HepG2 (cell line): Measurements from ENCODE around the gene LRSAM1. TPM values are rescaled to one million over a fixed set of nuclear protein-coding genes. Genes with fewer than 3 reads are reported as not detected.

Experiments used
- ARNT ChIP-seq: fragments of 450-650 bp; IDR thresholded peaks from 2 replicates; pipeline ENCODE4 v1.6.1; 2017
- ATM ChIP-seq: fragments of 450-650 bp; IDR thresholded peaks from 2 replicates; pipeline ENCODE4 v1.7.1; 2017; ENCODE audit warnings: mild to moderate bottlenecking, borderline replicate concordance
- CEBPZ ChIP-seq: IDR thresholded peaks from 2 replicates; pipeline ENCODE4 v1.6.1; 2012; ENCODE audit warnings: low read length, improper control_type of control experiment
- DMTF1 ChIP-seq: sonication (generic); formaldehyde crosslinking; IDR thresholded peaks from 2 replicates; pipeline ENCODE4 v1.4.0; 2020; ENCODE audit warnings: mild to moderate bottlenecking, missing genetic modification reagents
- ESRRA ChIP-seq: sonication (generic); formaldehyde crosslinking; IDR thresholded peaks from 2 replicates; pipeline ENCODE4 v1.5.1; 2020; ENCODE audit warnings: mild to moderate bottlenecking, low read depth, missing genetic modification reagents
- GRHL1 ChIP-seq: sonication (generic); formaldehyde crosslinking; conservative IDR thresholded peaks from 2 replicates; pipeline ENCODE4 v1.8.0; 2022; ENCODE audit warnings: missing genetic modification reagents
- MAFG ChIP-seq: sonication (generic); formaldehyde crosslinking; IDR thresholded peaks from 2 replicates; pipeline ENCODE4 v1.5.1; 2020; ENCODE audit warnings: mild to moderate bottlenecking, missing genetic modification reagents
- RAD51 ChIP-seq: fragments of 450-650 bp; IDR thresholded peaks from 2 replicates; pipeline ENCODE4 v1.6.1; 2016; ENCODE audit warnings: borderline replicate concordance
- RFXAP ChIP-seq: sonication (generic); formaldehyde crosslinking; IDR thresholded peaks from 2 replicates; pipeline ENCODE4 v1.4.0; 2020; ENCODE audit warnings: missing genetic modification reagents, borderline replicate concordance
- ZMYM3 ChIP-seq: sonication (generic); formaldehyde crosslinking; IDR thresholded peaks from 2 replicates; pipeline ENCODE4 v1.5.1; 2020; ENCODE audit warnings: mild to moderate bottlenecking, missing genetic modification reagents
- ZNF101 ChIP-seq: sonication (generic); formaldehyde crosslinking; IDR thresholded peaks from 2 replicates; pipeline ENCODE4 v1.4.0; 2020; ENCODE audit warnings: mild to moderate bottlenecking, low read depth, missing genetic modification reagents, borderline replicate concordance
- polyA plus RNA-seq, 8 experiments: library from polyadenylated mRNA; depleted of rRNA in 3 of 8; stranded (reverse) in 7 of 8; unstranded in 1 of 8; fragments of >200 nt; fragmentation: Illumina TruSeq in 4 of 8; extraction: Trizol in 4 of 8; gene quantifications; 2 replicates each; pipeline versions ENCODE4 v1.2.1 to v1.2.3, GENCODE V29; 2011 to 2016; ENCODE audit warnings: low read depth in 4 of 8, missing spikeins in 1 of 8, mixed read lengths in 1 of 8; ENCODE audit not compliant: insufficient read depth in 1 of 8
- total RNA-seq, 5 experiments: library from RNA; depleted of rRNA; stranded (reverse); fragments of >200 nt; fragmentation: Illumina TruSeq; extraction: Trizol; gene quantifications; 2 replicates each; pipeline ENCODE4 v1.2.3, GENCODE V29; 2016; ENCODE audit warnings: low read depth in 1 of 5
- TF ChIP-seq, protein P1 (sequence below): sonication (generic); formaldehyde crosslinking; IDR thresholded peaks from 2 replicates; pipeline ENCODE4 v1.4.0; 2020; ENCODE audit warnings: missing genetic modification reagents

Gene LRSAM1
- total and polyA plus RNA-seq, 2 of the 13 experiments (the other 11 are each of a cell fraction or from before 2014, with no cell fraction given) = 8.7 to 10.2 TPM

DNA sequence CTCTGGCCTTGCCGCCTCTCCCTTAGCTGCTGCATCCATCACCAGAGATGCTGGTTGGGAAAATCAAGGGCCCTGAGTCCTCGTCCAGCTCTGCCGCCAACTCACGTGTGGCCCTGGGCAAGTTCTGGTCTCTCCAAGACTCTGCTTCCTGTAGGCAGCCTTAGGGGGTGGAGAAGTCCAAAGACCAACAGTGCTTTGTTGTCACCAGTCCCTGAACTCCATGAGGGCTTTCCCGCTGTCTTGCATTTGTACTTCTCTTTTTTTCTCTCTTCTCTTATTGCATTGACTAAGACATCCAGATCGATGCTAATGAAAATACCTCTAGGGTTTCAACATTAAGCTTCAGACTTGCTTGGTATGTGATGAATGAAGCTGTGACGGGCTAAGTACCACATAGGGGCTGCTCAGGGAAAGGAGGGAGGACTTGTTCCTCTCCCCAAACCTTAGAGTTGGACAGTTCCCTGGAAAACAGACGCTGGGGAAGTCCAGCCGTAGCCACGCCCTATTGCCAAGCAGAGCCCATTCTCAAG lies 97.1 kb downstream of the LRSAM1 start (continued):
- TF ChIP-seq DMTF1 (CRISPR knock-in tag) (no peak), RAD51 (no peak), MAFG (CRISPR knock-in tag) (no peak), GRHL1 (CRISPR knock-in tag) (no peak), RFXAP (no peak), ZNF101 (no peak), CEBPZ (no peak), ARNT (no peak), ATM (no peak), ZMYM3 (no peak), ESRRA (no peak)
- TF ChIP-seq, protein P1, sequence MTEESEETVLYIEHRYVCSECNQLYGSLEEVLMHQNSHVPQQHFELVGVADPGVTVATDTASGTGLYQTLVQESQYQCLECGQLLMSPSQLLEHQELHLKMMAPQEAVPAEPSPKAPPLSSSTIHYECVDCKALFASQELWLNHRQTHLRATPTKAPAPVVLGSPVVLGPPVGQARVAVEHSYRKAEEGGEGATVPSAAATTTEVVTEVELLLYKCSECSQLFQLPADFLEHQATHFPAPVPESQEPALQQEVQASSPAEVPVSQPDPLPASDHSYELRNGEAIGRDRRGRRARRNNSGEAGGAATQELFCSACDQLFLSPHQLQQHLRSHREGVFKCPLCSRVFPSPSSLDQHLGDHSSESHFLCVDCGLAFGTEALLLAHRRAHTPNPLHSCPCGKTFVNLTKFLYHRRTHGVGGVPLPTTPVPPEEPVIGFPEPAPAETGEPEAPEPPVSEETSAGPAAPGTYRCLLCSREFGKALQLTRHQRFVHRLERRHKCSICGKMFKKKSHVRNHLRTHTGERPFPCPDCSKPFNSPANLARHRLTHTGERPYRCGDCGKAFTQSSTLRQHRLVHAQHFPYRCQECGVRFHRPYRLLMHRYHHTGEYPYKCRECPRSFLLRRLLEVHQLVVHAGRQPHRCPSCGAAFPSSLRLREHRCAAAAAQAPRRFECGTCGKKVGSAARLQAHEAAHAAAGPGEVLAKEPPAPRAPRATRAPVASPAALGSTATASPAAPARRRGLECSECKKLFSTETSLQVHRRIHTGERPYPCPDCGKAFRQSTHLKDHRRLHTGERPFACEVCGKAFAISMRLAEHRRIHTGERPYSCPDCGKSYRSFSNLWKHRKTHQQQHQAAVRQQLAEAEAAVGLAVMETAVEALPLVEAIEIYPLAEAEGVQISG (CRISPR knock-in tag) = no peak
